ENCODE results near the gene MYO1E.

- TF ChIP-seq BCL11A (IDR thresholded peaks at IDR 0.05; ENCODE audit: low read depth in 2 of 2, low read length in 2 of 2), result no peak
- TF ChIP-seq EZH2 (IDR thresholded peaks at IDR 0.05; ENCODE audit: low read depth, low read length, severe bottlenecking), result no peak
- TF ChIP-seq POLR2A (IDR thresholded peaks at IDR 0.05; ENCODE audit: control extremely low read depth in 1 of 2, low read depth in 2 of 2, low read length in 2 of 2), result no peak
- no peak for TF ChIP-seq CTCF (IDR thresholded peaks at IDR 0.05; ENCODE audit: control extremely low read depth in 1 of 3, insufficient read depth in 1 of 3, low read depth in 1 of 3, low read length in 3 of 3)
- no peak for TF ChIP-seq EP300 (IDR thresholded peaks at IDR 0.05; ENCODE audit: borderline replicate concordance in 1 of 2, low read depth in 2 of 2, low read length in 2 of 2)
- no peak for TF ChIP-seq TEAD4 (IDR thresholded peaks at IDR 0.05; ENCODE audit: low read depth, low read length)
- TF ChIP-seq HDAC2 (IDR thresholded peaks at IDR 0.05; ENCODE audit: borderline replicate concordance in 1 of 2, low read depth in 2 of 2, low read length in 2 of 2), result no peak
- TF ChIP-seq CBX5 (IDR thresholded peaks at IDR 0.05; ENCODE audit: low read depth, low read length), result no peak
- no peak for TF ChIP-seq GABPA (IDR thresholded peaks at IDR 0.05; ENCODE audit: borderline replicate concordance, insufficient read depth, low read length)
- TF ChIP-seq TBP (IDR thresholded peaks at IDR 0.05; ENCODE audit: low read depth, low read length), result no peak
Measured at GRCh38 chr15:59352189-59352588, 20.5 kb downstream of the MYO1E start.
